Ovary (tissue), 3 donors: Measurements from ENCODE around the gene ASB2.

Experiments used
- EP300 ChIP-seq: sonication (generic); formaldehyde crosslinking; IDR thresholded peaks from one replicate; pipeline ENCODE4 v1.6.1; 2017; ENCODE audit warnings: antibody characterized with exemption
- POLR2A ChIP-seq: fragments of 450-650 bp; IDR thresholded peaks from one replicate; pipeline ENCODE4 v1.6.1; 2017; ENCODE audit warnings: antibody characterized with exemption, mild to moderate bottlenecking, moderate library complexity
- TF ChIP-seq, protein P1 (sequence below), 3 donors: fragments of 450-650 bp in 2 of 3; fragments of 200-600 bp in 1 of 3; IDR thresholded peaks; one replicate each; pipeline versions ENCODE4 v1.5.1 to v1.8.0; 2016 to 2022; ENCODE audit warnings: antibody characterized with exemption in 3 of 3, mild to moderate bottlenecking in 1 of 3
- donor health status: DM: no; HTN: no; CAD: no.

DNA sequence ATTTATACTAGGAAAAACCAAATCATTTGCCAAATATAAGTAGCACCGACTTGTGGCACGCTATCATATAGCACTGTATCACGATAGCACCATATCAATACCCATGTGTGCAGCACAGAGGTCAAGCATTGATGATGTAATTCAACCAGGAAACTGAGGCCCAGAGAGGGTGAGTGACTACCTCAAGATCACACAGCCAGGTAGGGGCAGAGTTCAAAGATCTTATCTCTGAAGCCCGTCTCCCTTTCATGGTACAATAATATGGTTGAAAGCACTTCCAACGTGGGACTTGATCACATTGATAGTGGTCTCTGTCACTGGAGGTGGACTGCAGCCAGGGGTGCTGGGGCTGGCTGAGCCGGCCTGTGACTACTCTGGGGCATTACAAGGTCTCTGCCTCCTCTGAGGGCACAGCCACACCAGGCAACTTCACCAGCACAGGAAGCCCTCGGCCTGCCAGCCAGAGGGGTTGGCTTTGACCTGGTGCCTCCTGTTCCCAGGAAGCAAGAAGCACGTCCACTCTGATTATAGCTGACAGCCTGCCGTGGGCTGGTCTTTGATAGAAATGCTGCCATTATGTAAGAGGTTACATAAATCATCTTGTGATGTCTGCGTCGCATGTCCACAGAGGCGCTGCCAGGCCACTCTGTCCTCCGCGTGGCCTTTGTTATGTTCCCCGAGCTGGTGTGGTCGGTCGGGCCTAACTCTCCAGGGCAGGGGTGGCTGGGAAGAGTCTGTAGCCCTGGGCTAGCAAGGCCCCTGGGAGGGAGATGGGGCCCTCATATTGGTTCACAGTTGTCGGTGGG, 55.2 kb downstream of the ASB2 start:
- TF ChIP-seq, protein P1, sequence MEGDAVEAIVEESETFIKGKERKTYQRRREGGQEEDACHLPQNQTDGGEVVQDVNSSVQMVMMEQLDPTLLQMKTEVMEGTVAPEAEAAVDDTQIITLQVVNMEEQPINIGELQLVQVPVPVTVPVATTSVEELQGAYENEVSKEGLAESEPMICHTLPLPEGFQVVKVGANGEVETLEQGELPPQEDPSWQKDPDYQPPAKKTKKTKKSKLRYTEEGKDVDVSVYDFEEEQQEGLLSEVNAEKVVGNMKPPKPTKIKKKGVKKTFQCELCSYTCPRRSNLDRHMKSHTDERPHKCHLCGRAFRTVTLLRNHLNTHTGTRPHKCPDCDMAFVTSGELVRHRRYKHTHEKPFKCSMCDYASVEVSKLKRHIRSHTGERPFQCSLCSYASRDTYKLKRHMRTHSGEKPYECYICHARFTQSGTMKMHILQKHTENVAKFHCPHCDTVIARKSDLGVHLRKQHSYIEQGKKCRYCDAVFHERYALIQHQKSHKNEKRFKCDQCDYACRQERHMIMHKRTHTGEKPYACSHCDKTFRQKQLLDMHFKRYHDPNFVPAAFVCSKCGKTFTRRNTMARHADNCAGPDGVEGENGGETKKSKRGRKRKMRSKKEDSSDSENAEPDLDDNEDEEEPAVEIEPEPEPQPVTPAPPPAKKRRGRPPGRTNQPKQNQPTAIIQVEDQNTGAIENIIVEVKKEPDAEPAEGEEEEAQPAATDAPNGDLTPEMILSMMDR (IDR thresholded peaks at IDR 0.05) = no peak
- TF ChIP-seq POLR2A (no peak), EP300 (no peak)
